Hepatocyte (in vitro differentiated cells): ENCODE results near the gene ARHGAP42. TPM values are rescaled to one million over a fixed set of nuclear protein-coding genes. Genes with fewer than 3 reads are reported as not detected.

ENCODE experiments used
- DNase-seq: peaks from one replicate; pipeline ENCODE4 v3.0.0-alpha.2; 2016; ENCODE audit warnings: low spot score
- H2AFZ ChIP-seq: fragments of 200-600 bp; sonication (generic); 2 replicates; pipeline ENCODE4 v1.6.0; 2016; ENCODE audit warnings: antibody characterized with exemption, mild to moderate bottlenecking
- H3K27ac ChIP-seq: fragments of 200-600 bp; sonication (generic); 2 replicates; pipeline ENCODE4 v1.5.1; 2016; ENCODE audit warnings: mild to moderate bottlenecking
- H3K27me3 ChIP-seq: fragments of 200-600 bp; sonication (generic); 2 replicates; pipeline ENCODE4 v1.6.1; 2016
- H3K36me3 ChIP-seq: fragments of 200-600 bp; sonication (generic); replicated peaks from 2 replicates; pipeline ENCODE4 v1.5.1; 2016; ENCODE audit warnings: low read depth; ENCODE audit not compliant: insufficient read depth
- H3K4me1 ChIP-seq: fragments of 200-600 bp; sonication (generic); 2 replicates; pipeline ENCODE4 v1.5.1; 2016; ENCODE audit warnings: mild to moderate bottlenecking, moderate library complexity; ENCODE audit not compliant: insufficient read depth
- H3K4me2 ChIP-seq: fragments of 200-600 bp; sonication (generic); 2 replicates; pipeline ENCODE4 v1.6.0; 2016
- H3K4me3 ChIP-seq: fragments of 200-600 bp; sonication (generic); 2 replicates; pipeline ENCODE4 v1.5.1; 2016; ENCODE audit warnings: mild to moderate bottlenecking
- H3K79me2 ChIP-seq: fragments of 200-600 bp; sonication (generic); 2 replicates; pipeline ENCODE4 v1.6.0; 2017; ENCODE audit warnings: mild to moderate bottlenecking
- H3K9me2 ChIP-seq: fragments of 200-600 bp; sonication (generic); replicated peaks from 2 replicates; pipeline ENCODE4 v1.6.0; 2017; ENCODE audit warnings: mild to moderate bottlenecking; ENCODE audit not compliant: insufficient read depth
- H3K9me3 ChIP-seq: fragments of 200-600 bp; sonication (generic); 2 replicates; pipeline ENCODE4 v1.5.1; 2016; ENCODE audit warnings: low read depth, mild to moderate bottlenecking
- H4K20me1 ChIP-seq: fragments of 200-600 bp; sonication (generic); 2 replicates; pipeline ENCODE4 v1.6.0; 2016; ENCODE audit warnings: mild to moderate bottlenecking; ENCODE audit not compliant: insufficient read depth, poor library complexity, severe bottlenecking
- CTCF ChIP-seq: fragments of 200-600 bp; sonication (generic); IDR thresholded peaks from 2 replicates; pipeline ENCODE4 v1.5.1; 2016; ENCODE audit warnings: antibody characterized with exemption, mild to moderate bottlenecking; ENCODE audit not compliant: poor library complexity
- EZH2 ChIP-seq: fragments of 200-600 bp; sonication (generic); IDR thresholded peaks from 2 replicates; pipeline ENCODE4 v1.6.1; 2016; ENCODE audit warnings: antibody characterized with exemption, mild to moderate bottlenecking, borderline replicate concordance
- EZH2phosphoT487 ChIP-seq: fragments of 200-600 bp; sonication (generic); IDR thresholded peaks from one replicate; pipeline ENCODE4 v1.6.1; 2018; ENCODE audit warnings: antibody characterized with exemption, mild to moderate bottlenecking, low read depth, moderate library complexity; ENCODE audit not compliant: unreplicated experiment, severe bottlenecking
- WGBS: methylation state at CpG from one replicate; pipeline ENCODE4 v1.1.6; 2016; ENCODE audit warnings: low lambda C conversion rate; ENCODE audit errors: missing lambda C conversion rate; 5-methylcytosine and 5-hydroxymethylcytosine counted together
- polyA plus RNA-seq: library from polyadenylated mRNA; unstranded; fragments of >200 nt; fragmentation: Nextera tagmentation; extraction: Ambion mirVana; gene quantifications from 2 replicates; pipeline ENCODE4 v1.2.1, GENCODE V29; 2016
- total RNA-seq: library from RNA; depleted of rRNA; stranded (reverse); fragments of >200 nt; gene quantifications from 2 replicates; pipeline ENCODE4 v1.2.3, GENCODE V29; 2014

ARHGAP42 gene
- total and polyA plus RNA-seq, 2 experiments from 2014 or later: 8.7 to 26.5 TPM

- TF ChIP-seq EZH2phosphoT487 (no peak), EZH2 (no peak), CTCF (no peak)
- no peaks in the 10 kb centered on the region for H3K9me3 ChIP-seq
- H2AFZ ChIP-seq: no peak overlapping the region
- no peaks in the 10 kb centered on the region for H4K20me1 ChIP-seq
- H3K9me2 ChIP-seq: no peaks in the 10 kb centered on the region
- no peaks in the 10 kb centered on the region for H3K79me2 ChIP-seq
- no peaks in the 10 kb centered on the region for H3K4me1 ChIP-seq
- H3K4me3 ChIP-seq: no peak overlapping the region
- DNase-seq: no peak
- no peak overlapping the region for H3K4me2 ChIP-seq
- no peaks in the 10 kb centered on the region for H3K27me3 ChIP-seq
- no peak overlapping the region for H3K27ac ChIP-seq
- H3K36me3 ChIP-seq: no peaks in the 10 kb centered on the region
- 96% methylated on average over 2 of the region's 2 CpGs for WGBS
Observed at GRCh38 chr11:100670140-100670539, 16.9 kb upstream of the ARHGAP42 start.

GRCh38 chr11:100671471-100671870, 15.6 kb upstream of the ARHGAP42 start:
- Histone ChIP-seq H3K27me3 (no peaks in the 10 kb centered on the region), H3K27ac (no peak overlapping the region), H3K9me2 (no peaks in the 10 kb centered on the region), H3K4me3 (no peak overlapping the region), H3K36me3 (no peaks in the 10 kb centered on the region), H3K79me2 (no peaks in the 10 kb centered on the region), H4K20me1 (no peaks in the 10 kb centered on the region), H2AFZ (no peak overlapping the region), H3K4me1 (no peaks in the 10 kb centered on the region), H3K4me2 (no peak overlapping the region), H3K9me3 (no peaks in the 10 kb centered on the region)
- WGBS: 64% methylated on average over 6 of the region's 6 CpGs
- TF ChIP-seq EZH2: no peak
- TF ChIP-seq EZH2phosphoT487: no peak
- TF ChIP-seq CTCF: no peak
- DNase-seq: no peak

- no peak overlapping the region for H3K27ac ChIP-seq
Observed at GRCh38 chr11:100672498-100673033, 14.5 kb upstream of the ARHGAP42 start.

GRCh38 chr11:100673063-100673462, 14.0 kb upstream of the ARHGAP42 start:
- H3K9me2 ChIP-seq: no peaks in the 10 kb centered on the region
- WGBS: 73% methylated on average over 1 of the region's 1 CpG
- no peak for DNase-seq
- no peaks in the 10 kb centered on the region for H4K20me1 ChIP-seq
- no peak overlapping the region for H3K4me3 ChIP-seq
- H3K9me3 ChIP-seq: no peaks in the 10 kb centered on the region
- H3K27me3 ChIP-seq: no peaks in the 10 kb centered on the region
- no peak overlapping the region for H3K27ac ChIP-seq
- no peaks in the 10 kb centered on the region for H3K4me1 ChIP-seq
- no peak overlapping the region for H2AFZ ChIP-seq
- TF ChIP-seq EZH2phosphoT487 (no peak), EZH2 (no peak), CTCF (no peak)
- no peaks in the 10 kb centered on the region for H3K36me3 ChIP-seq
- no peaks in the 10 kb centered on the region for H3K79me2 ChIP-seq
- H3K4me2 ChIP-seq: no peak overlapping the region

More at GRCh38 chr11:100672498-100673033, 14.5 kb upstream of the ARHGAP42 start:
- Histone ChIP-seq H3K79me2 (no peaks in the 10 kb centered on the region), H2AFZ (no peak overlapping the region), H3K4me3 (no peak overlapping the region), H3K4me1 (no peaks in the 10 kb centered on the region), H3K4me2 (no peak overlapping the region), H4K20me1 (no peaks in the 10 kb centered on the region), H3K27me3 (no peaks in the 10 kb centered on the region), H3K36me3 (no peaks in the 10 kb centered on the region), H3K9me3 (no peaks in the 10 kb centered on the region), H3K9me2 (no peaks in the 10 kb centered on the region)
- WGBS: 75% methylated on average over 3 of the region's 3 CpGs
- TF ChIP-seq EZH2phosphoT487: no peak
- no peak for DNase-seq
